Measurements from ENCODE around the gene USP21. TPM values are rescaled to one million over a fixed set of nuclear protein-coding genes. Genes with fewer than 3 reads are reported as not detected.

Gene USP21
- total RNA-seq, 4 donors from 2014 or later, result 13.3 to 25.3 (median 16.3) TPM

DNA sequence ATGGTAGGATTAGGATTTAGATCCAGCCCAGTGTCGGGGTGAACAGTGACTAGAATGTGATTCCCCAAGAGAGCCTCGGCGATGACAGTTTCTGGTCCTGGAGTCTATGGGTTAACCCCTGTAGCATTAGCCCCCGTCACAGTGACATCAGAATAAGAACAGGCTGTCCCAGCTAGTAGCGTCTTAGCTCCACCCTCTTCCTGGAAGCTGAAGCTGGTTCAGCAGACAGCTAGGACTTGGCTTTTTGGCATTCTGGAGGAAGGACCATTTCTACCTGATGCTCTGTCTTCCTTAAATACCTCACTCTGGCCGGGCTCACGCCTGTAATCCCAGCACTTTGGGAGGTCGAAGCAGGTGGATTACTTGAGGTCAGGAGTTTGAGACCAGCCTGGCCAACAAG, 47.9 kb downstream of the USP21 start:
- TF ChIP-seq POLR2A (IDR thresholded peaks at IDR 0.05; ENCODE audit: low read depth) (peak; percentile 29), EP300 (IDR thresholded peaks at IDR 0.05) (peak; percentile 91), POLR2AphosphoS5 (IDR thresholded peaks at IDR 0.05) (peak; percentile 92 to 96)
- TF ChIP-seq, protein P1, sequence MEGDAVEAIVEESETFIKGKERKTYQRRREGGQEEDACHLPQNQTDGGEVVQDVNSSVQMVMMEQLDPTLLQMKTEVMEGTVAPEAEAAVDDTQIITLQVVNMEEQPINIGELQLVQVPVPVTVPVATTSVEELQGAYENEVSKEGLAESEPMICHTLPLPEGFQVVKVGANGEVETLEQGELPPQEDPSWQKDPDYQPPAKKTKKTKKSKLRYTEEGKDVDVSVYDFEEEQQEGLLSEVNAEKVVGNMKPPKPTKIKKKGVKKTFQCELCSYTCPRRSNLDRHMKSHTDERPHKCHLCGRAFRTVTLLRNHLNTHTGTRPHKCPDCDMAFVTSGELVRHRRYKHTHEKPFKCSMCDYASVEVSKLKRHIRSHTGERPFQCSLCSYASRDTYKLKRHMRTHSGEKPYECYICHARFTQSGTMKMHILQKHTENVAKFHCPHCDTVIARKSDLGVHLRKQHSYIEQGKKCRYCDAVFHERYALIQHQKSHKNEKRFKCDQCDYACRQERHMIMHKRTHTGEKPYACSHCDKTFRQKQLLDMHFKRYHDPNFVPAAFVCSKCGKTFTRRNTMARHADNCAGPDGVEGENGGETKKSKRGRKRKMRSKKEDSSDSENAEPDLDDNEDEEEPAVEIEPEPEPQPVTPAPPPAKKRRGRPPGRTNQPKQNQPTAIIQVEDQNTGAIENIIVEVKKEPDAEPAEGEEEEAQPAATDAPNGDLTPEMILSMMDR (IDR thresholded peaks at IDR 0.05), result no peak
- DNase-seq (ENCODE audit: extremely low spot score), result peak; percentile 94
- Histone ChIP-seq H3K27me3 (no peaks in the 10 kb centered on the region), H3K27ac (replicated peaks in 1 of 4) (peak overlapping the region; percentile 76 to 95 (median 86)), H3K4me1 (peaks cover 63 to 74% (median 69%) of the 10 kb centered on the region in 4 donors), H3K4me3 (peak overlapping the region in 3 of 4 donors; percentile 15 to 29 (median 16)), H3K36me3 (peaks cover 31 to 89% (median 74%) of the 10 kb centered on the region in 4 donors), H3K9me3 (no peaks in the 10 kb centered on the region)
- WGBS, result 55% methylated on average over 8 of the region's 8 CpGs
- intact Hi-C loops (cut with DNase I), result no loop called here

DNA sequence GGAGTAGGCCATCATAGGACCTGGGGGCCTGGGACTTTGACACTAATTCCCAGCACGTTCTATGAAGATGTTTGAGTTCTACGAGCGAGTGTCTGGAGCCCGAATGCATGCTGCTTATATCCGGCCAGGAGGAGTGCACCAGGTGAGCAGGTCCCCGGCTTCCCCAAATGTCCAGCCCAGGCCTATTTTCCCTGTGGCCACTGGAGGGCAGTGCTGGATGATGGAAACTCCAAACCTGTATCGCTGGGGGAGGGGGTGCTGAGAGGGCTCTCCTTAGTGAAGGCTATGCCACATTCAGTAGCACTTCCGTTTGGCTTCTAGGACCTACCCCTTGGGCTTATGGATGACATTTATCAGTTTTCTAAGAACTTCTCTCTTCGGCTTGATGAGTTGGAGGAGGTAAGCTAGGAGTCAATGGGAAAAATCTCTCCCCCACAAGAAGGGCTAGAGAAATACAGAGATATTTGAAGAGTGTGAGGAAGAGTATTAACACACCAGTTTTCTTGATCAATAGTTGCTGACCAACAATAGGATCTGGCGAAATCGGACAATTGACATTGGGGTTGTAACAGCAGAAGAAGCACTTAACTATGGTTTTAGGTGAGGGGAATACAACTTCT, 50.6 kb downstream of the USP21 start:
- H3K27me3 ChIP-seq, result no peaks in the 10 kb centered on the region
- H3K4me3 ChIP-seq, result no peak overlapping the region
- H3K9me3 ChIP-seq, result no peaks in the 10 kb centered on the region
- 47% methylated on average over 9 of the region's 11 CpGs for WGBS
- no peak for DNase-seq (ENCODE audit: extremely low spot score)
- intact Hi-C loops (cut with DNase I), result no loop called here
- H3K36me3 ChIP-seq, result peaks cover 57 to 100% (median 89%) of the 10 kb centered on the region in 4 donors
- H3K4me1 ChIP-seq, result peaks cover 42 to 52% (median 47%) of the 10 kb centered on the region in 4 donors
- H3K27ac ChIP-seq (replicated peaks in 1 of 4), result peak overlapping the region; percentile 76 to 95 (median 86)
- TF ChIP-seq POLR2AphosphoS5 (IDR thresholded peaks at IDR 0.05), result peak in 1 of 2 donors; percentile 54
- TF ChIP-seq, protein P1 (IDR thresholded peaks at IDR 0.05), result peak; percentile 85 to 96 (median 93)
- no peak for TF ChIP-seq EP300 (IDR thresholded peaks at IDR 0.05)

DNA sequence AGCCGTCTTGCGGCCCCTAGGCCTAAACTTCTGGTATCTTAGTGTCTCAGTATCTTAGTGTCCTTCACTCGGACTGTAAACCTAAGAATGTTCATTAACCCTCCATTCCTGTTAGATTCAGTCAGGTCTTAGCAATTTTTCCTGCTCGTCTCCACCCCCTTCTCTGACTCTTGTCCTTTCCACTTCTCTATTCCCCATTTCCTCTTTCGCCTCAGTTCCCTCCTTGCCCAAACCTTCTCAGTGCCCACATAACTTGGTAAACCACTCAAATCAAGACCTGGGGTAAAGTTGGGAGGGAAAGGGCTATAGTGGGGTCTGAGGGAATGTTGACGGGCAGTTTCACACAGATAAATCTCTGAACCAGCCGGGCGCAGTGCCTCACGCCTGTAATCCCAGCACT, 55.1 kb downstream of the USP21 start:
- no peak for DNase-seq (ENCODE audit: extremely low spot score)
- TF ChIP-seq EP300 (IDR thresholded peaks at IDR 0.05) (no peak), POLR2AphosphoS5 (IDR thresholded peaks at IDR 0.05) (no peak), POLR2A (IDR thresholded peaks at IDR 0.05; ENCODE audit: low read depth) (no peak)
- TF ChIP-seq, protein P1 (IDR thresholded peaks at IDR 0.05), result no peak
- Histone ChIP-seq H3K4me1 (peaks cover 8 to 11% (median 9%) of the 10 kb centered on the region in 4 donors), H3K27ac (replicated peaks in 1 of 4) (peak overlapping the region in 3 of 4 donors; percentile 7 to 68 (median 52)), H3K4me3 (no peak overlapping the region), H3K36me3 (peaks cover 51 to 60% (median 58%) of the 10 kb centered on the region in 4 donors), H3K27me3 (no peaks in the 10 kb centered on the region), H3K9me3 (no peaks in the 10 kb centered on the region)
- WGBS, result 89% methylated on average over 9 of the region's 9 CpGs
- intact Hi-C loops (cut with DNase I), result no loop called here

DNA sequence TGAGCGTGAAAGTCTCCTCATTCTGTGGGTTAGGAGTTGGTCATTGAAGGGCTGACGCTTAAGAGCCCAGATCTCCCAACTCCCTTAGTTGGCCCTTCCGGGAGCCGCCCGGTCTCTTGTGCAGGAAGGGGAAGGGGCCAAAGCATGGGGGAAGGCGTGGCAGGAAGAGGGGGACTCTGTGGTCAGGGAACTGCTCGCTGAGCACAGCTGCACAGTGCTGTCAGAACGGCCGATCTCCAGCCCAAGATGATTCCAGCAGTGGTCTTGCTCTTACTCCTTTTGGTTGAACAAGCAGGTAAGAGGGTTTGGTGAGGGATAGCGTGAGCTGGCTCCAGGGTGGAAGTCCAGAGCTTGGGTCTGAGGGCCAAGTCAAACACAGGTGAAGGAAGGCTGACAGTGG, 55.8 kb downstream of the USP21 start, which contains the start of gene FCER1G:
Gene FCER1G (plus strand): TSS at position 220 of the 400 bp plus-strand sequence. CDS start 27 bp downstream, at position 247.
- no peaks in the 10 kb centered on the region for H3K27me3 ChIP-seq
- peak within 1 kb of the TSS; percentile 7 to 68 (median 45) for H3K27ac ChIP-seq (replicated peaks in 1 of 4)
- H3K9me3 ChIP-seq, result no peaks in the 10 kb centered on the region
- peaks cover 1 to 4% (median 3%) of the 10 kb centered on the region in 4 donors for H3K4me1 ChIP-seq
- DNase-seq (ENCODE audit: extremely low spot score), result no peak
- H3K36me3 ChIP-seq, result peaks cover 47 to 53% (median 51%) of the 10 kb centered on the region in 4 donors
- H3K4me3 ChIP-seq, result peak within 1 kb of the TSS; percentile 28 to 46 (median 33)
- 75% methylated on average over 10 of the region's 10 CpGs for WGBS
- intact Hi-C loops (cut with DNase I), result no loop called here
- TF ChIP-seq POLR2A (IDR thresholded peaks at IDR 0.05; ENCODE audit: low read depth) (no peak), POLR2AphosphoS5 (IDR thresholded peaks at IDR 0.05) (peak; percentile 25 to 76)
- TF ChIP-seq, protein P1 (IDR thresholded peaks at IDR 0.05), result no peak

Small RNA genes within 50 kb of the gene (small RNA-seq; reads per million reads assigned to genes)
- 0 reads per million in 3 donors for gene RF01225

Other genes starting within 250 kb of the USP21 start
- not detected for gene ITLN2, start 204.7 kb upstream of the USP21 start, total RNA-seq
- gene F11R, start 138.3 kb upstream of the USP21 start, total RNA-seq, result 10 to 100 TPM in 3 of 4 donors, 1 to 10 TPM in 1; 9.1 to 17.7 (median 14.9) TPM
- 10 to 100 TPM; 19.0 to 46.5 (median 29.4) TPM for gene TSTD1, start 120.5 kb upstream of the USP21 start, total RNA-seq
- 10 to 100 TPM; 36.5 to 54.2 (median 48.7) TPM for gene USF1, start 113.5 kb upstream of the USP21 start, total RNA-seq
- gene ARHGAP30, start 89.6 kb upstream of the USP21 start, total RNA-seq, result 10 to 100 TPM in 1 of 4 donors, 1 to 10 TPM in 3; 4.6 to 14.1 (median 6.9) TPM
- gene NECTIN4, start 69.9 kb upstream of the USP21 start, total RNA-seq, result not detected
- 1 to 10 TPM; 5.1 to 8.3 (median 7.6) TPM for gene KLHDC9, start 61.1 kb upstream of the USP21 start, total RNA-seq
- 10 to 100 TPM; 19.5 to 52.0 (median 40.5) TPM for gene PFDN2, start 41.5 kb upstream of the USP21 start, total RNA-seq
- gene NIT1, start 41.4 kb upstream of the USP21 start, total RNA-seq, result 10 to 100 TPM; 32.8 to 35.6 (median 34.8) TPM
- 10 to 100 TPM; 37.0 to 82.5 (median 47.7) TPM for gene DEDD, start 26.8 kb upstream of the USP21 start, total RNA-seq
- gene UFC1, start 5.5 kb upstream of the USP21 start, total RNA-seq, result 10 to 100 TPM; 62.8 to 86.1 (median 71.6) TPM
- 10 to 100 TPM; 12.8 to 22.1 (median 15.8) TPM for gene PPOX, start 6.9 kb downstream of the USP21 start, total RNA-seq
- 10 to 100 TPM; 14.1 to 26.5 (median 21.8) TPM for gene B4GALT3, start 18.0 kb downstream of the USP21 start, total RNA-seq
- 100 to 1,000 TPM in 1 of 4 donors, 10 to 100 TPM in 1, 1 to 10 TPM in 2; 2.5 to 126 (median 12.0) TPM for gene ADAMTS4, start 39.6 kb downstream of the USP21 start, total RNA-seq
- 100 to 1,000 TPM in 3 of 4 donors, 10 to 100 TPM in 1; 68.5 to 131 (median 122) TPM for gene NDUFS2, start 42.9 kb downstream of the USP21 start, total RNA-seq
- 100 to 1,000 TPM in 1 of 4 donors, 10 to 100 TPM in 3; 32.8 to 145 (median 47.4) TPM for gene FCER1G, start 55.8 kb downstream of the USP21 start, total RNA-seq
- not detected for gene APOA2, start 64.1 kb downstream of the USP21 start, total RNA-seq
- gene TOMM40L, start 66.6 kb downstream of the USP21 start, total RNA-seq, result 10 to 100 TPM in 3 of 4 donors, 1 to 10 TPM in 1; 9.1 to 24.1 (median 16.3) TPM
- gene NR1I3, start 78.7 kb downstream of the USP21 start, total RNA-seq, result not detected
- gene PCP4L1, start 99.2 kb downstream of the USP21 start, total RNA-seq, result 10 to 100 TPM in 1 of 4 donors, 1 to 10 TPM in 3; 3.3 to 12.7 (median 6.7) TPM
- 10 to 100 TPM in 3 of 4 donors, 1 to 10 TPM in 1; 7.5 to 18.4 (median 17.6) TPM for gene MPZ, start 150.5 kb downstream of the USP21 start, total RNA-seq
- 10 to 100 TPM; 18.7 to 64.8 (median 30.1) TPM for gene SDHC, start 154.9 kb downstream of the USP21 start, total RNA-seq
- not detected for gene CFAP126, start 208.4 kb downstream of the USP21 start, total RNA-seq

Data from esophagus muscularis mucosa (tissue), 4 donors.